A673 (cell line): ENCODE results near the gene NOD1. TPM values are rescaled to one million over a fixed set of nuclear protein-coding genes. Genes with fewer than 3 reads are reported as not detected.
A peak's percentile ranks its signal among the peaks of the same experiment; 100 is the strongest.

ENCODE experiments used
- BruUV-seq: library from RNA; stranded (reverse); fragments of 400-500 nt; replicated peaks from 2 replicates; lab custom pipeline; 2021; lab: Mats Ljungman, UMichigan
- CTCF ChIA-PET: fragments of 300-600 bp; sonication (Branson Sonifier 250); formaldehyde crosslinking; loops from one replicate; lab custom pipeline; 2022; ENCODE audit warnings: antibody characterized with exemption; lab: Charles Lee
- POLR2A ChIA-PET: fragments of 300-600 bp; sonication (Branson Sonifier 250); formaldehyde crosslinking; loops from one replicate; lab custom pipeline; 2022; ENCODE audit warnings: antibody characterized with exemption; ENCODE audit not compliant: low non-redundant PET; lab: Charles Lee
- DNase-seq: peaks from one replicate; pipeline ENCODE4 v3.0.0-alpha.2; 2015; ENCODE audit warnings: low spot score
- H3K27ac ChIP-seq: fragments of 200-600 bp; sonication (generic); 2 replicates; pipeline ENCODE4 v1.5.1; 2016; ENCODE audit warnings: mixed run types, low read depth, mild to moderate bottlenecking, mixed read lengths, antibody characterized with exemption, low read length; ENCODE audit not compliant: poor library complexity, severe bottlenecking
- H3K27me3 ChIP-seq: fragments of 200-600 bp; sonication (generic); replicated peaks from 2 replicates; pipeline ENCODE4 v1.6.1; 2017; ENCODE audit warnings: mixed run types, low read depth, mild to moderate bottlenecking, mixed read lengths, antibody characterized with exemption, low read length; ENCODE audit not compliant: insufficient read depth, poor library complexity
- H3K36me3 ChIP-seq: fragments of 200-600 bp; sonication (generic); 2 replicates; pipeline ENCODE4 v1.6.1; 2016; ENCODE audit warnings: mixed run types, mild to moderate bottlenecking, mixed read lengths, antibody characterized with exemption, low read length; ENCODE audit not compliant: insufficient read depth, poor library complexity, severe bottlenecking
- H3K4me1 ChIP-seq: fragments of 200-600 bp; sonication (generic); 2 replicates; pipeline ENCODE4 v1.6.1; 2017; ENCODE audit warnings: mixed run types, mild to moderate bottlenecking, mixed read lengths, antibody characterized with exemption, low read length; ENCODE audit not compliant: insufficient read depth, poor library complexity, severe bottlenecking
- H3K4me3 ChIP-seq: fragments of 200-600 bp; sonication (generic); 2 replicates; pipeline ENCODE4 v1.5.1; 2016; ENCODE audit warnings: low read depth, mixed run types, mild to moderate bottlenecking, mixed read lengths, low read length; ENCODE audit not compliant: poor library complexity, severe bottlenecking
- H3K9me3 ChIP-seq: fragments of 200-600 bp; sonication (generic); 2 replicates; pipeline ENCODE4 v1.6.1; 2016; ENCODE audit warnings: mixed run types, low read depth, mild to moderate bottlenecking, mixed read lengths, antibody characterized with exemption, low read length; ENCODE audit not compliant: poor library complexity, severe bottlenecking
- CTCF ChIP-seq: fragments of 300-800, 200-600 bp; sonication (generic); conservative IDR thresholded peaks from 2 replicates; pipeline ENCODE4 v1.5.1; 2017; ENCODE audit warnings: low read depth, mild to moderate bottlenecking, antibody characterized with exemption, low read length, moderate library complexity, mixed read lengths
- EZH2 ChIP-seq: fragments of 200-600 bp; sonication (generic); IDR thresholded peaks from 2 replicates; pipeline ENCODE4 v1.6.1; 2017; ENCODE audit warnings: borderline replicate concordance, low read depth, mild to moderate bottlenecking, mixed read lengths, antibody characterized with exemption, low read length; ENCODE audit not compliant: poor library complexity, severe bottlenecking
- intact Hi-C: fragments of 100-400 bp; cut with micrococcal nuclease; formaldehyde crosslinking; loops from one replicate; pipeline ENCODE4 v1.10.0; 2022; ENCODE audit not compliant: unreplicated experiment
- total RNA-seq: library from RNA; stranded (reverse); gene quantifications from 2 replicates; pipeline ENCODE4 v1.2.3, GENCODE V29; 2021

Gene NOD1
- total RNA-seq, 1 experiment from 2014 or later: 2.3 TPM

GRCh38 chr7:30396389-30396788 is 82.2 kb downstream of the NOD1 start:
- ChIA-PET POLR2A (no interaction called here), CTCF (interaction anchor here (0.9 kb wide), 1 partner anchor 168 kb away, joined by 5 read pairs; no protein-coding TSS in a partner anchor)
- intact Hi-C loops: no loop called here
- Histone ChIP-seq H3K27ac (no peak overlapping the region), H3K36me3 (no peaks in the 10 kb centered on the region), H3K27me3 (no peaks in the 10 kb centered on the region), H3K4me3 (no peak overlapping the region), H3K4me1 (no peaks in the 10 kb centered on the region), H3K9me3 (no peaks in the 10 kb centered on the region)
- peak; percentile 26 for DNase-seq
- no TSS peak for BruUV-seq
- no peak for TF ChIP-seq EZH2
- peak; percentile 51 for TF ChIP-seq CTCF

GRCh38 chr7:30395676-30396075 is 82.9 kb downstream of the NOD1 start:
- Histone ChIP-seq H3K4me1 (peaks cover 6% of the 10 kb centered on the region), H3K27ac (no peak overlapping the region), H3K27me3 (no peaks in the 10 kb centered on the region), H3K36me3 (no peaks in the 10 kb centered on the region), H3K9me3 (no peaks in the 10 kb centered on the region), H3K4me3 (no peak overlapping the region)
- TF ChIP-seq EZH2 (no peak), CTCF (no peak)
- intact Hi-C loops: no loop called here
- POLR2A ChIA-PET: no interaction called here
- no TSS peak for BruUV-seq
- CTCF ChIA-PET: no interaction called here
- DNase-seq: no peak

GRCh38 chr7:30391806-30392205 is 86.8 kb downstream of the NOD1 start:
- H3K27me3 ChIP-seq: no peaks in the 10 kb centered on the region
- no peak overlapping the region for H3K4me3 ChIP-seq
- CTCF ChIA-PET: no interaction called here
- no peaks in the 10 kb centered on the region for H3K9me3 ChIP-seq
- H3K27ac ChIP-seq: no peak overlapping the region
- POLR2A ChIA-PET: no interaction called here
- peaks cover 9% of the 10 kb centered on the region for H3K4me1 ChIP-seq
- no peaks in the 10 kb centered on the region for H3K36me3 ChIP-seq
- TF ChIP-seq CTCF (no peak), EZH2 (no peak)
- no TSS peak for BruUV-seq
- intact Hi-C loops: no loop called here
- no peak for DNase-seq
